GM12865 (cell line): Measurements from ENCODE around the gene PAIP2B.

ENCODE experiments used
- DNase-seq: peaks from one replicate; pipeline ENCODE4 v3.0.0; 2010; ENCODE audit warnings: low read depth
- H3K4me3 ChIP-seq: 2 replicates; pipeline ENCODE4 v1.5.1; 2011; ENCODE audit warnings: mild to moderate bottlenecking, low read depth, low read length, control low read depth
- TF ChIP-seq, protein P1 (sequence below): IDR thresholded peaks from 2 replicates; pipeline ENCODE4 v1.5.1; 2011; ENCODE audit warnings: low read length, control low read depth, low read depth, inconsistent platforms; ENCODE audit not compliant: insufficient read depth; ENCODE audit errors: missing control alignments

Gene PAIP2B

DNA sequence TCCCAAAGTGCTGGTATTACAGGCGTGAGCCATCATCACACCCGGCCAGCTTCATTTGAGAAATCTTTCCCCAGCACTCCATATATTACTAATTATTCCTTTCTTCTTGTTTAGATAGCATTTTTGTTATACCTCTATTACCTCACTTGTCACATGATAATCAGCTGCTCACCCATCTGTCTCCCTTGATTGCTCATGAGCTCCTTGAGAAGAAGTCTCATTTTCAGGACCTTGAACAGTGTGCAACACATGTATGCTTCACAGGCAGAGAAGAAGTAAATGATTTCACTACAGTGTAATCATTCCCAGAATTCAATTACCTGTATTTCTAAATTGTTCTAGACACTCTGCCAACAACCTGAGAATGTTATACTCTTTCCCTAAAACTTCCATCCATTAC, 6.2 kb downstream of the PAIP2B start:
- TF ChIP-seq, protein P1, sequence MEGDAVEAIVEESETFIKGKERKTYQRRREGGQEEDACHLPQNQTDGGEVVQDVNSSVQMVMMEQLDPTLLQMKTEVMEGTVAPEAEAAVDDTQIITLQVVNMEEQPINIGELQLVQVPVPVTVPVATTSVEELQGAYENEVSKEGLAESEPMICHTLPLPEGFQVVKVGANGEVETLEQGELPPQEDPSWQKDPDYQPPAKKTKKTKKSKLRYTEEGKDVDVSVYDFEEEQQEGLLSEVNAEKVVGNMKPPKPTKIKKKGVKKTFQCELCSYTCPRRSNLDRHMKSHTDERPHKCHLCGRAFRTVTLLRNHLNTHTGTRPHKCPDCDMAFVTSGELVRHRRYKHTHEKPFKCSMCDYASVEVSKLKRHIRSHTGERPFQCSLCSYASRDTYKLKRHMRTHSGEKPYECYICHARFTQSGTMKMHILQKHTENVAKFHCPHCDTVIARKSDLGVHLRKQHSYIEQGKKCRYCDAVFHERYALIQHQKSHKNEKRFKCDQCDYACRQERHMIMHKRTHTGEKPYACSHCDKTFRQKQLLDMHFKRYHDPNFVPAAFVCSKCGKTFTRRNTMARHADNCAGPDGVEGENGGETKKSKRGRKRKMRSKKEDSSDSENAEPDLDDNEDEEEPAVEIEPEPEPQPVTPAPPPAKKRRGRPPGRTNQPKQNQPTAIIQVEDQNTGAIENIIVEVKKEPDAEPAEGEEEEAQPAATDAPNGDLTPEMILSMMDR: no peak
- DNase-seq: no peak
- no peak overlapping the region for H3K4me3 ChIP-seq

DNA sequence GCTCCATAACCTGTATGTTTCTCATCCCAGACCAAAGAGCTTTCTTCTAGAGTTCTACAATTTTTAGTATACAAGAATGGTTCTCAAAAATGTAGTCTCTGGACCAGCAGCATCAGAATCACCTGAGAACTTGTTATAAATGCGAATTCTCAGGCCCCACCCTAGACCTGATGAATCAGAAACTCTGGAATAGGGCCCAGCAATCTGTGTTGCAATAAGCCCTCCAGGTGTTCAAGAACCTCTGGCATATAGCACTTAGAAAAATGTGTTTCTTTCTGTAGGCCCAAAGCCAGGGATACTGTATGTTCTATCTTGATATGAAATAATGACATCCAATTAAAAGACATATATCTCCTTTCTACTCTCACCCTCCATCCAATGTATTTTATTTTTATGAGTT, 10.4 kb downstream of the PAIP2B start:
- TF ChIP-seq, protein P1: no peak
- DNase-seq: no peak
- no peak overlapping the region for H3K4me3 ChIP-seq

DNA sequence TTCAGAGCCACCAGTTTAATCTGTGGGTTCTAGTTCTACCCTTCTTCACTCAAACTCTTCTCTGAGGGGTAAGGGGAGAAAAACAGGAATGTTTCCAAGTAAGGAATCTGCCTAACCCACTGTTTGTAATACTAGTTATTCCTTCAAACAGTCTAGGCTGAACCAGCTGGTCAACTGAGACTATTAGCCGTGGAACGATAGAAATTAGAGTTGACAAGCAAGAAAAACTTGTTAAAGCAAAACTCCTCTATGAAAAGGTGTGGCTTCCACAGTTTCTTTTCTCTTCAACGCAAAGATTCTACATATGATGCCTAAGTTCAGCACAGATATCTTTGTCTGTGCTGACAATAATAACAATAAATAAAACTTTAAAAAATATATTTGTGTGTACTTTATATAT, 11.5 kb downstream of the PAIP2B start:
- no peak for DNase-seq
- TF ChIP-seq, protein P1: no peak
- H3K4me3 ChIP-seq: no peak overlapping the region

DNA sequence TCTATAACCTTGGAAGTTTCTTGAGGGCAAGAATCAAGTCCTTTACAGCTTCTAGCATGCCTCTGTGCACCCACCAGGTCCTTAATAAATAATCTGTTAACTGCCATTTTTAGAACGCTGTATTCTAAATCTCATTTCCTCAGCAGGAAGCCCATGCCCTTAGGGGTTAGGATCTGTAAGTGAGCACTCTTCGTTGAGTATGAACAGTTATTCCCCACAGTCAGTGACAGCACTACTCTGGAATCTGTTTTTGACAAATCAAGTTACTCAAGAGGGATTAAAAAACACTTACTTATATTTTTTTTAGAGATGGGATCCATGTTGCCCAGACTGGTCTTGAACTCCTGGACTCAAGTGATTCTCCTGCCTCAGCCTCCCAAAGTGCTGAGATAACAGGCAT, 14.6 kb downstream of the PAIP2B start:
- TF ChIP-seq, protein P1: no peak
- H3K4me3 ChIP-seq: no peak overlapping the region
- no peak for DNase-seq

DNA sequence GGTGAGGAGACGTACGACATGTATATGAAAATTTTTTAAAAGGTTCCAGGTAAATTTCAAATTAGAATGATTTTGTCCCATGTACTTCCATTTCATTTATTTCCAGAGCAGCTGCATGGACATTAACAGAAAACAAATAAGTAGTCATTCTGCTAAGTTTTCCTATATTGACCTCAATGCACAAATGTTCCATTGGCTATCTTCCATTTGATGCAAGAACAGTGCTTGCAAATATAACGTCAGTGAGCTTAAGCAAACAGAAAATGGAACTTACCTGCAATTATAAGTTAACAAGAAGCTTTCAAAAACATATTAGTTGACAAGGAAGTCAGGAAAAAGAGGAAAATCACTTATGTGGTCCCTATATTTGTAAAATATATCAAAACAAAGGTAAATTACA, 16.6 kb downstream of the PAIP2B start:
- no peak for DNase-seq
- TF ChIP-seq, protein P1: no peak
- no peak overlapping the region for H3K4me3 ChIP-seq

DNA sequence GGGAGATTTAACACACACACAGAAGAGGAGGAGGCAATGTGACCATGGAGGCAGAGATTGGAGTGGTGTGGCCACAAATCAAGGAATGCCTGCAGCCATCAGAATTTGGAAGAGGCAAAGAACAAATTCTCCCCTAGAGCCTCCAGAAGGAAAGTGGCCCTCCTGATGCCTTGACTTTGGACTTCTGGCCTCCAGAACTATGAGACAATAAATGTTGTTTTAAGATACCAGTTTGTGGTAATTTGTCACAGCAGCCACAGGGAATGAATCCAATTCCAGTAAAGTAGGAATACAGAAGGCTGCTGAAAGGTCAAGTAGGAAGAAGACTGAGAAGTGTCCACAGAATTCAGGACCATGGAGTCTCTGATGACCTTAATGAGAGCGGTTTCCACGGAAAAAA, 18.1 kb downstream of the PAIP2B start:
- no peak overlapping the region for H3K4me3 ChIP-seq
- TF ChIP-seq, protein P1: no peak
- DNase-seq: no peak

DNA sequence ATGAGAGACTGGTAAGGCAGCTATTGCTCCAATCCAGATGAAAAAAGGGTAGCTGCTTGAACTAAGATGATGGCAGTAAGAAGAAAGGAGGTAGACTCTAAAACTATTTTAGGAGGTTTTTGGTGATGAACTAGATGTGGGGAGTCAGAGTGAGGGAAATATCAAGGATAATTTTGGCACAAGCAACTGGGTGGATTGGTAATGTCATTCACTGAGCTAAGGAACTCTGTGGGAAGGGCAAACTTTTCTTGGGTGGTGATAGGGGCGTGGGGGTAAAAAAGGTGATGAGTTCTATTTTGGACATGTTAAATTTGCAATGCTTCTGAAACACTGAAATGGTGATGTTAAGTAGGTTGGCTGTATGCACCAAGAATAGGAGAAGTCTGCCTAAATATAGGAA, 19.3 kb downstream of the PAIP2B start:
- TF ChIP-seq, protein P1: no peak
- DNase-seq: no peak
- no peak overlapping the region for H3K4me3 ChIP-seq
